ENCODE measurements around the gene USP7.
"Not testable (repeated sequence)": the region's sequence is repeated elsewhere in the genome, so short reads cannot be mapped to it uniquely, and the experiment has no call there.

The USP7 gene

GRCh38 chr16:8843296-8843695 lies 120.4 kb downstream of the USP7 start:
- DNase-seq (ENCODE audit: low read depth) = not testable (repeated sequence)

Measured in HS-5 (cell line).